Stimulated activated CD8-positive, alpha-beta memory T cell treated with anti-CD3 and anti-CD28 coated beads, Interleukin-12 subunit alpha, Interleukin-12 subunit beta, amount 100 ng/mL, for 4 hours (primary cell): ENCODE results near the gene ZBTB12.
A peak's percentile ranks its signal among the peaks of the same experiment; 100 is the strongest.
"Not testable (repeated sequence)": the region's sequence is repeated elsewhere in the genome, so short reads cannot be mapped to it uniquely, and the experiment has no call there.

Experiments used
- DNase-seq: peaks from one replicate; pipeline ENCODE4 v3.0.0-alpha.2; 2020; ENCODE audit warnings: low read depth

ZBTB12 gene

DNA sequence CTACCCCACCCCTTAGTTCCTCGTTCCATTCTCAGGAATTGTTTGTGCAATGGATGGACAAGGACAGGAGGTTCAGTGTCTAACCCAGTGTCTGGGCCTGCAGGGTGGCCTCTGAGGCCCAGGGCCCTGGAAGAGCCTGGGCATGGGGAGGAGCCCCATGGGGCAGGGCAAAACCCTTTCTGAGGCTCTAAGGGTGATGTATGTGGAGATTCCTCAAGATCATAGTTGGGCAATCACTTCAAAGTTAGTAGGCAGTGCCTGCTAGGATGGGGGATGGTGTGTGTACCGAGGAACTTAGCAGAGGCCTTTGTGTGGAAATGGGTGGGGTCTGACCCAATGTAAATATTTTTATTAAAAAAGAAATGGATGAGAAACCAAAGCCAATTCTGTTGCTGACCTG is 18.9 kb upstream of the ZBTB12 start:
- no peak for DNase-seq

DNA sequence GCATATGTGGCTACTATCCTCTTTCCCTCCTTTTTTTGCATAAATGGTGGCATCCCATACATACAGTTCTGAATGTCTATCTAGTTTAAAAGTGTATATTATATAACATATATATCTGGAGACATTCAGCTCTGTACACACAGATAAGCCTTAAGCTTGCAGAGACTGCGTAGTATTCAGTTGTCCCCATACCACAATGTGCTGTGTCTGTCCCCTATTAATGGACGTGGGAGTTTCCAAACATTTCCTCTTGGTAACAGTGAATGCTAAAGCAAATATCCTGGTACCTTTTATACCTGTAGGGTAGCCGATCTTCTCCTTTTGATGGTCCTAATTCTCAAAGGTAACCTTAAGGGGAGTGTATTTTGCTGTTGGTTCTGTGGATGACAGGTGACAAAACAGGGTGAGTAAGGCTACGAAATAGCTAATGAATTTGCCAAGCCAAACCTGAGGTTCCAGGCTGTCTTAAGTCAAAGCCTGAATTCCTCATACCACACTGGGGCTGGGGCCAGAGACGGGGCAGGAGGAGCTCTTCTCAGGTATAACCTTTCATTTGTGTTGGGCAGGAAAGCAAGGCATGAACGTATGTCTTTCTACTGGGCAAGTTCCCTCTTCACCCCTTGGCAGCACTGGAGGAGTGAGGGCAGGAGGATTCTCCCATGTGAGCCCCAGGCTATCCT is 17.9 kb upstream of the ZBTB12 start:
- no peak for DNase-seq

DNA sequence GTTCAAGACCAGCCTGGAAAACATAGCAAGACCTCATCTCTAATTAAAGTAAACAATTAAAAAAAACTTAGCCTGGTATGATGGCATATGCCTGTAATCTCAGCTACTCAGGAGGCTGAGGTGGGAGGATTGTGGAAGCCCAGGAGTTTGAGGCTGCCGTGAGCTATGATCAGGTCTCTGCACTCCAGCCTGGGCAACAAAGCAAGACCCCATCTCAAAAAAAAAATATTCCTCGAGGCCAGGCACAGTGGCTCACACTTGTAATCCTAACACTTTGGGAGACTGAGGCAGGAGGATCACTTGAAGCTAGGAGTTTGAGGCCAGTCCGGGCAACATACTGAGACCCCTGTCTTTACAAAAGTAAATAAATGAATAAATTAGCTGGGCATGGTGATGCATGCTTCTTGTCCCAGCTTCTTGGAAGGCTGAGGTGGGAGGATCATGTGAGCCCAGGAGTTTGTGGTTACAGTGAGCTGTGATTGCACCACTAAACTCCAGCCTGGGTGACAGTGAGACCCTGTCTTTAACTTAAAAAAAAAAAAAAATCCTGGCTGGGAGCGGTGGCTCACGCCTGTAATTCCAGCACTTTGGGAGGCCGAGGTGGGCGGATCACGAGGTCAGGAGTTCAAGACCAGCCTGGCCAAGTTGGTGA is 16.3 kb upstream of the ZBTB12 start:
- DNase-seq = no peak

DNA sequence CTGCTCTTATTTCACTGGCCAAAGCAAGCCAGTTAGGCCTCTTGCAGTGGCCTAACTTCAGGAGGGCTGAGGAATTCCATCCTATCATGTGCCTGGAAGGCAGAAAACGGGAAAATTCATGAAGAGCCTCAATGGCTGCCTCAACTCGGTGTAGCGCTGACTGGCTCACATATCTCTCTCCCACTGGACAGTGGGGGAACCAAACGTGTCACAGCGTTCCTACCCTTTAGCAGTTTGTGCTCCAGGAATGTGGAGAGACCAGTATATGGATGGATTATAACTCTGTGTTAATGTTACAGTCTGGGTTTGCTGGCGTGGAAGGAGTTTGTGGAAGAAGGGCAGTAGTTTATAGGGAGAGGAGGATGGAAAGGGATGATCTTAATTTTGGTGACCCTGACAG is 13.9 kb upstream of the ZBTB12 start:
- no peak for DNase-seq

DNA sequence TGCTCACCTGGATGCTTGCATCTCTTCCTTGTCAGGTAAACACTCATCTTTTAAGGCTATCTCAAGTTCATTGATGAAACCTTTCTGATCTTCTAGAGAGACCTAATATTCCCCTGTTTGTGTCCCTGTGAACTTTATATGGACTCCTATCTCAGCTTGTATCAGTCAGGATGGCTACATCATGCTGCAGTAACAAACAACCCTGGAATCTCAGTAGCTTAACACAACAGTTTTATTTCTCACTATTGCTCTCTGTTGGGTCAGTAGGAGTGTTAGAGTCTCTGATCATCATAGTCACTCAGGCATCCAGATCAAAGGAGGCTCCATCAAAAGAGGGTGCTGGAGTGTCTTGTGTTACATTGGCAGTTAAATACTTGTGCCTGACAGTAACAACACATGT is 13.5 kb upstream of the ZBTB12 start:
- no peak for DNase-seq

DNA sequence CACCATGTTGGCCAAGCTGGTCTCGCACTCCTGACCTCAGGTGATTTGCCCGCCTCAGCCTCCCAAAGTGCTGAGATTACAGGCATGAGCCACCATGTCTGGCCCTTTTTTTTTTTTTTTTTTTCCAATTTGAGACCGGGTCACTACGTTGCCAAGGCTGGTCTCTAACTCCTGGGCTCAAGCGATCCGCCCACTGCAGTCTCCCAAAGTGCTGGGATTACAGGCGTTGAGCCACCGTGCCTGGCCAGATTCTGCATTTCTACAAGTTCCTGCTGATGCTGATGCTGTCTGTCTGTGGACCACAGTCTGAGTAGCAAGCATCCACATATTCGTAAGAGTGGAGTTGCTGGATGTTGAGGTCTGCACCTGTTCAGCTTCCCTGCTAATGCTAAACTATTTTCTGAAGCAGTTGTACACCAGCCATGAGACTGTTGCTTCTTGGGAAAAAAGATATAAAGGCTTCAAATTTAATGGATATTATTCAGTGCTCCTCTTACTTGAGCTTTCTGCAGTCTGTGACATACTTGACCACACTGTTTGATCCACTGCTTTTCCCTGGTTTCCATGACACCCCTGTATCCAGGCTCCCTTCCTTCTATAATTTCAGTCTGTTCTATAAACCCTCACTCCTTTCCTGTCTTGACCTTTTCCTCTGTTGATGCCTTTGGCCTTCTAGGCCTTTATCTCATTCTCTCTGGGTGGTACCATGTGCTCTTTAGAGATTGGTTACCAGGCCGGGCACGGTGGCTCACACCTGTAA is 10.1 kb upstream of the ZBTB12 start:
- DNase-seq = no peak

DNA sequence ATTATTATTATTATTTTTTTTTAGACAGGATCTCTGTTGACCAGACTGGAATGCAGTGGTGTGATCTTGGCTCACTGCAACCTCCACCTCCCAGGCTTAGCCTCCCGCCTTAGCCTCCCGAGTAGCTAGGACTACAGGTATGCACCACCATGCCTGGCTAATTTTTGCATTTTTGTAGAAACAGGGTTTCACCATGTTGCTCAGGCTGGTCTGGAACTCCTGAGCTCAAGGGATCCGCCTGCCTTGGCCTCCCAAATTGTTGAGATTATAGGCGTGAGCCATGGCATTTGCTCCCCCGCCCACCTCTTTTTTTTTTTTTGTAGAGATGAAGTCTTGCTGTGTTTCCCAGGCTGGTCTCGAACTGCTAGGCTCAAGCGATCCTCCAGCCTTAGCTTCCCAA is 7.4 kb upstream of the ZBTB12 start:
- not testable (repeated sequence) for DNase-seq

DNA sequence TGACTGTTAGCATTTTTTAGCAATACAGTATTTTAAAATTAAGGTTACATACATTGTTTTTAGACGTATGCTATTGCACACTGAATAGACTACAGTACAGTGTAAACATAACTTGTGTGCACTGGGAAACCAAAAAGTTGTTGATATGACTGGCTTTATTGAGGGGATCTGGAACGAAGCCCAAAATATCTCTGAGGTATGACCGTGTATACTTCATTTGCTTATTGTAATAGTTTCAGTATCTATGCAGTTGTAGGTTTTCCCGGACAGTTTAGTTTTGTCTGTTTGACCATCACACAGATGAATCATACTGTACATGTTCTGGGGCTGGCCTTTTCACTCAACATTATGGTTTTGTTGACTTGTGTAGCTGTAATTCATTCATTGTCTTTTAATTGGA is 6.9 kb upstream of the ZBTB12 start:
- no peak for DNase-seq

DNA sequence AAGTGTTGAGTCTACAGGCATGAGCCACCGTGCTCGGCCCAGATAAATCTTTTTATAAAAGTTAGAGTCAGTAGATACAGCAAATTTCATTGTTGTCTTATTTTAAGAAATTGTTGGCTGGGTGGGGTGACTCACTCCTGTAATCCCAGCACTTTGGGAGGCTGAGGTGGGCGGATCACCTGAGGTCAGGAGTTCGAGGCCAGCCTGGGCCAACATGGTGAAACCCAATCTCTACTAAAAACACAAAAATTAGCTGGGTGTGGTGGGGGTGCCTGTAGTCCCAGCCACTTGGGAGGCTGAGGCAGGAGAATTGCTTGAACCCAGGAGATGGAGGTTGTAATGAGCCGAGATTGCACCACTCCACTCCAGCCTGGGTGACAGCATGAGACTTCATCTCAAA is 6.4 kb upstream of the ZBTB12 start:
- not testable (repeated sequence) for DNase-seq

DNA sequence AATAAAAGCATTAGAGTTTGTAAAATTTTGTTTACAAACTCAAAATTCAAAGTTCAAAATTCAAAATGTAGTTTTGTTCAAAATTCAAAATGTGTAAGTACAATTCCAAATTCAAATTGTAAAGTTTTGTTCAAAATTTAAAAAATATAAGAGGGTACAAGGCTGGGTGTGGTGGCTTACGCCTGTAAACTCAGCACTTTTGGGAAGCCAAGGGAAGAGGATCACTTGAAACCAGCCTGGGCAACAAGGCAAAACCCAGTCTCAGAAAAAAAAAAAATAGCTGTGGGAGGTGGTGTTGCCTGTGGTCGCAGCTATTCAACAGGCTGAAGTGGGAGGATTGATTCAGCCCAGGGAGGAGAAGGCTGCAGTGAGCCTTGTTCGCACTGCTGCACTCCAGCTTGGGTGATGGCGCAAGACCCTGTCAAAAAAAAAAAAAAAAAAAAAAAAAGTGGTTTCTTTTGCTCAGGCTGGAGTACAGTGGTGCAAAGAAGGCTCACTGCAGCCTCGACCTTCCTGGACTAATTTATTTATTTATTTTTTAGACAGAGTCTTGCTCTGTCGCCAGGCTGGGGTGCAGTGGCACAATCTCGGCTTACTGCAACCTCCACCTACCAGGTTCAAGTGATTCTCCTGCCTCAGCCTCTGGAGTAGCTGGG is 5.4 kb upstream of the ZBTB12 start:
- no peak for DNase-seq

DNA sequence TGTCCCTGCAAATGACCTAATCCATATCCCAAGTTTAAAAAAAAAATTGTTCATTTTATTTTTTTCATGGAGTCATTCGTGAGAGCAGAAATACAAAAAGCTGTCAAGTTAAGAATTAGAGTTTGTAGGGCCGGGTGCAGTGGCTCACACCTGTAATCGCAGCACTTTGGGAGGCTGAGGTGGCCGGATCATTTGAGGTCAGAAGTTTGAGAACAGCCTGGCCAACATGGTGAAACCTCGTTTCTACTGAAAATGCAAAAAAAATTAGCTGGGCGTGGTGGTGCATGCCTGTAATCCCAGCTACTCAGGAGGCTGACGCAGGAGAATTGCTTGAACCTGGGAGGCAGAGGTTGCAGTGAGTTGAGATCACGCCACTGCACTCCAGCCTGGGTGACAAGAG is 4.8 kb upstream of the ZBTB12 start:
- DNase-seq = not testable (repeated sequence)

DNA sequence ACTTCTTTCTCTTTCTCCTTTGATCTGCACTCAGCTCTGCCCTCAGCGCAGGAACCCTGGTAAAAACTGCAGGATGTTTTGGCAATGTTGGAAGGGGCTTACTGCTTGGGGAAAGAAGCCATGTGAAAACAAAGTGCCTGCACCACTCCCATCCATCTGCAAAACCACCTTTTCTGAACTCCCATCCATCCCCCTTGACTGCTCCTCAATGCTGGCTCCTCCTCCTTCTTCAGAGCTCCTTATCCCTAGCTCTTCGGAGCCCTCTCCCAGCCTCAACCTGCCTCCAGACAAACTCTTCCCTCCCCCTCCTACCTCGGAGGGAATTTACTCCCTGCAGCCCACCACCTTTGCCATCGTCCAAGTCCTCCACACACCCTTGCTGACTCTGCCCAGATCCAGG is 4.2 kb upstream of the ZBTB12 start:
- no peak for DNase-seq

DNA sequence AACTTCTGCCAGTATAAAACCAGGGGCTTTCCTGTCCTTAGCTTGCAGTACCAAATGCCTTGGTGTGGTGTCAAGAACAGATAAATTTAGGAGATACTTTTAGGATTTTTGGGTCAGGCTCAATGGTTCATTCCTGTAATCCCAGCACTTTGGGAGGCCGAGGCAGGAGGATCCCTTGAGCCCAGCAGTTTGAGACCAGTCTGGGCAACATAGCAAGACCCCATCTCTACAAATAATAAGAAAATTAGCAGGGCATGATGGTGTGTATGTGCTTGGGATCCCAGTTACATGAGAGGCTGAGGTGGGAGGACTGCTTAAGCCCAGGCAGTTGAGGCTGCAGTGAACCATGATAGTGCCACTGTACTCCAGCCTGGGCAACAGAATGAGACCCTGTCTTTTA is 3.2 kb upstream of the ZBTB12 start:
- DNase-seq = no peak

DNA sequence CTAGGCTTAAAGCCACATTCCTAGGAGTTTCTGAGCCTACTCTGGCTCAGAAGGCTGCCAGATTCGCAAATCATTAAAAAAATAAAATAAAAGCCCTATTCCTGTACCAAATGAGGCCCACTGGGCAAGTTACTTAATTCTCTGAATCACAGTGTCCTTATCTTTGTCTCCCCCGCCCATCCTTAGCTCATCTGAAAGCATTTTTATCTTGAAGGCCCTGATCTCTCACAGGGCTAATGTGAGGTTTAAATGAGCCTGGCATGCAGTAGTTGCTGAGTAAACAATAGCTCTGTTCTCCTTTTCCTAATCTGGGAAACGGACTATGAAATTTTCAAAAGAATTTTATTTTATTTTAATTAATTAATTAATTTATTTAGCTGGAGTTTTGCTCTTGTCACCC is 2.1 kb upstream of the ZBTB12 start:
- DNase-seq = no peak

DNA sequence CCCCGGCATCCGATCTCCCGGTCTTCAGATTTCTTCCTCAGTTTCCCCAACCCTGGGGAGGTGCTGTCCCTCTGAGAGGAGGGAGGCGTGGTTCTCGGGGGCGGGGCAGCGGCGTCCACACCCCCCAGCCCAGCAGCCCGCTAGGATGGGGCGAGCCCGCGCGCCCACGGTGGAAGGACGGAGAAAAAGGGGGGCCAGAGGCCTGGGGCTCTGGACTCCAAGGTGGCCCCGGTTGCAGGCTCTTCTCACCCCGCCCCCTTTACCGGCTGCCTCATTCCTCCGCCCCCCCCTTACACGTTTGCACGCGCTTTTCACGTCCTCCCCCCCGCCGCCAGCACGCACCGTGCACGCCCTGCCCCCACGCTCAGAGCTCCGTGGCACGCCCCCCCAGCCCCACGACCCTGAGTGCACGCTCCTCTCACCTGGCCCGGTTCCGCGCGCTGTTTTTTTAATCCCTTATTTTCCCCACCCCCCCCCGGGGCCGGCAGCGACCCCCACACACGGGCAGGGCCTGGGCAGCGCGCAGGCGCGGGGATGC is 402 bp downstream of the ZBTB12 start:
- peak; percentile 56 for DNase-seq

DNA sequence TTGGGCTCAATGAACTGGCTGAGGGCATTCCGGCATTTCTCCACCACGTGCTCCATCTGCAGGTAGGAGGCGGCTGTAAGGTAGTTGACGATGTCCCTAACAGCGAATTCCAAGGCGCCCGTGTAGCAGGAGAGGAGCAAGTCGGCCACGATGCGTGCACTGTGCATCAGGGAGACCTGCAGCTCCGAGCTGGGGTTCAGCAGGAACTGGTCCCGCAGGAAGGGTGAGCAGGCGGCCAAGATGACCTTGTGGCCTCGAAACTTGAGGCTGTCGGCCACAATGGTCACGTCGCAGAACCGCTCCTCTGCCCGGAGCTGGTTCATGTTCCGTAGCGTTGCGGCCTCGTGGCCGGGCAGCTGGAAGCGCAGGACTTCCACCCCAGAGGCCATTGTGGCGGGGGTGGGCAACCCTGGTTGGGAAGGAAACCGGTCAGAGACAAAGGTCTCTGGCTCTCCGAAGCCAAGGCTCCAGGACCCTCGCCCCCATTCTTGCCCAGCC is 920 bp downstream of the ZBTB12 start:
- DNase-seq = no peak

DNA sequence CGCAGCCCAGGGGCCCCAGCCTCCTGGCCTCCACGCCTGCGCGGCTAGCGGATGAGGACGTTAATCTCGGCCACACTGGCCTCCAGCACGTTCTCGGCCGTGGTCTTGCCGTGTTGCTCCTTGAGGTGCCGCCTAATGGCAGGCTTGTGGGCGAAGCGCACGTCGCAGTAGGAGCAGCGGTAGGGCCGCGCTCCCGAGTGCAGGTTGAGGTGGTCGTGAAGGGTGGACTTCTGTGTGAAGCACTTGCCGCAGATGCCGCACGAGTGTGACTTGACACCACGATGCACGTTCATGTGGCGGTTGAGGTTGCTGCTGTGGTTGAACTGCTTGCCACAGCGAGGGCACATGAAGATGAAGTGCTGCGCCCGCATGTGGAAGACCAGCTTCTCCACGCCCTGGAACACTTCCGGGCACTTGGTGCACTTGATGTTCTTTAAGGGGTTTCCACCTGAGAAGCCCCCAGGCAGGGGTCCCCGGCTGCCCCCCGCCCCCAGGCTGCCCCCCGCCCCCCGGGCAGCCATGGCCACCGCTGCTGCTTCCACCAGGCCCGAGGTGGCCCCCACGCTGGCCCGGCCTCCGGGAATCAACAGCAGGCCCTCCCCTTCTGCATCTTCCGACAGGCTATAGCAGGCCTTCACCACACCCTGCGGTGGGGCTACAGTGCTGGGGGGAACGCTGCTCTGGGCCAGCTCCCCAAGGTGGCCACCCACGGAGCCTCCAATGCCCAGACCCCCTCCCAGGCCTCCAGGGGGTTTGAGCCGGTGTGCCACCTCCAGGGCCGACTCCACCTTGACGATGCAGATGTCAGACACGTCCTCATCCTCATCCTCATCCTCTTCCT is 1.8 kb downstream of the ZBTB12 start:
- no peak for DNase-seq

DNA sequence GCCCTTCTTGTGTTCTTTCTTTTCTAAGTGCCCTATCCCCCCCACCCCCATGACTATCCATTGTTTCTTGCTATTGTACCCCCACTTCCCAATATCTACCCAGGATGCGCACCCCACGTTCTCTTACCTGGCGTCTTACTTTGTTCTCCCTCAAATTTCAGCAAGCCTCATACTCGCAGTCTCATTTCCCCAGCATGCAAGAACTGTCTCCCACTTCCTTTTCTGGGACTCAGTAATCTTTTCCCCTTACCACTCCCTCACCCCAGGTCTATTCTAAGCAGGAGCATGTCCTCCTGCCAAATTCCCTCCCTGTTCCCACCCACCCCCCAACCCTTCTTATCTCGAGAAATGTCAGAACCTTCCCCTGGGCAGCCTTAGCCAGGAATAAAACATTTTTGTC is 2.7 kb downstream of the ZBTB12 start:
- no peak for DNase-seq

DNA sequence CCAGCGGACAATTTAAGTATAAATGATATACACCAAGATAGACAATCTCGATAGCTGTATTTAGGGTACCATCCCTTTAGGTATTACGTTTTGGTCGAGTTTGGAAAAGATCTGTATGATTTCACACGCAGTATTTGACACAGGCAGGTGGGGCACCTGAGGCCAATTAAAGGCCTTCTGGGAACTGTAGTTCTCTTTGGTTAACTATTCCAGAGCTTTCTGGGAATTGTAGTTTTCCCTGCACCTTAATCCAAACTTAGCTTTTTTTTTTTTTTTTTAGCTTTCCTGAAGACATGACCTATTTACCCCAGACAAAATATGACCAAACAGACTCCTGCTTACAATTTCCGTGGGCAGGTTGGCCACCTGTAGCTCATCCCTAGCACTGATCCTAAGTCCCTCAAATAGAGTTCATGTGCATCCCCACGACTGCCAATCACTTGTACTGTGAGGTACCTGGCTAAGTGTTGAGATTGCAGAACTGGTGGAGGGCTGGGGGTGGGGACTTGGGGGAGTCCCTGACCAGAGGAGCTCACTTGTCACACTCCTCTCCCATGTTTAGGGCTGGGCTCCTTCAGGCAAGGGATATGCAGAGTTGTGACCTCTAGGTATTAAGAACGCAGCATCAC is 3.4 kb downstream of the ZBTB12 start:
- no peak for DNase-seq

DNA sequence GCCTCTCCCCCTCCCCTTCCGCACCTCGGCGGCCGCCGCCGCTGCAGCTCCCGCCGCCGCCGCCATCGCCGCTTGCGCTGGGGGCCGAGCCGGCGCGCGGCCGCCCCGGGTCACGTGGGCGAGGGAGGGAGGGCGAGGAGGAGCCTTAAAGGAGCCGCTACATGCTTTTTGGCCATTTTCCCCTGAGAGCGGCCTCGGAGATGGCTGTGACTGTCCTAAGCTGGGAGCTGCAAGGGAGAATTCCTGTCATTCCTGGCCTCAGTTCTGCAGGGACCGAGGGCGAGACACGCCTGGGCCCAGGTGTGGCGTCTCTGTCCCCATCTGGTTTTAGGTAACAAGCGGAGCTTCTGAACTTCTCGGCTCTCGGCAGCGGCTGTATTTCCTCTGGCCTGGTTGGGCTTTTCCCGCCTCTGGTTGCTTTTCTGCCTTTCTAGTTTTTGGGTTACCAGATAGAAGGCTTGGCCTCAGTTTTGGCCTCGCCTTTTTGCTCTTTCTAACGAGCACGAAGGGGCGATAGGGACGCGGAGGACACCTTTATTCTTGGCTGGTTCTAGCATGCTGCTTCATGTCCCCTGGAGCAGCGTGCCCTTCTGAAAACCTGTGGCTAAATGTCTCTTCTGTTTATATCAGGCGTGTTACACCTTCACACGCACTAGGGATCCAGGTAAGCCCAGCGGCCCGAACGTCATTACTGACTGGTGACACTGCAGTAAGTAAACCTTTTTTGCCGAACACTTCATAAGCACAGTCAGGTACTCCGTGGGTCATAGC is 4.1 kb downstream of the ZBTB12 start, which contains the start of gene EHMT2:
TSS of gene EHMT2 (minus strand) at position 87 of the 771 bp plus-strand sequence. CDS start at position 66, 21 bp downstream.
- peak; percentile 79 for DNase-seq
